ENCODE measurements around the gene LRRC71. TPM values are rescaled to one million over a fixed set of nuclear protein-coding genes. Genes with fewer than 3 reads are reported as not detected.

LRRC71 gene
- total RNA-seq, 1 donor from 2014 or later = not detected

DNA sequence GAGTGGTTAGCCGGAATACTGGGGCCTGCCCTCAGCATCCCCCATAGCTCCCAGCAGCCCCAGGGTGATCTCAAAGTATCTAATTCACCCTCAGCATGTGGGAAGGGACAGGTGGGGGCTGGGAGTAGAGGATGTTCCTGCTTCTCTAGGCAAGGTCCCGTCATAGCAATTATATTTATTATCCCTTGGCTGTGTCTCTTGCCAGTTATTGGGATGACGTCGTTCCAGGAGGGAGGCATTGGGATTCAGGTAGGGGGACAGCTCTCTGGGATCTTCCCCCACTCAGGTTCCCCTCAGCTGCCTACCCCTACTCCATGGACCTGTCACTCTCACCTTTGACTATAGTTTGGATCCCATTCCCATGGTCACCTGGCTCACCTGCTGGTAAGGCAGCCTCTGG, 38.8 kb upstream of the LRRC71 start:
- peaks cover 5% of the 10 kb centered on the region for H3K4me1 Mint-ChIP-seq
- peaks cover 43% of the 10 kb centered on the region for H3K27me3 Mint-ChIP-seq (ENCODE audit: low read depth)
- no peak overlapping the region for H3K4me3 Mint-ChIP-seq
- no peak overlapping the region for H3K27ac Mint-ChIP-seq (ENCODE audit: unreplicated experiment)
- TF ChIP-seq CTCF (conservative IDR thresholded peaks at IDR 0.05) = no peak
- H3K36me3 Mint-ChIP-seq (ENCODE audit: low read depth) = no peaks in the 10 kb centered on the region
- no peaks in the 10 kb centered on the region for H3K9me3 Mint-ChIP-seq
- DNase-seq (ENCODE audit: low read depth, low spot score) = no peak

- no peak for TF ChIP-seq CTCF (conservative IDR thresholded peaks at IDR 0.05)
- peaks cover 49% of the 10 kb centered on the region for H3K27me3 Mint-ChIP-seq (ENCODE audit: low read depth)
- peaks cover 9% of the 10 kb centered on the region for H3K4me1 Mint-ChIP-seq
- H3K27ac Mint-ChIP-seq (ENCODE audit: unreplicated experiment) = no peak overlapping the region
- no peaks in the 10 kb centered on the region for H3K9me3 Mint-ChIP-seq
- no peak for DNase-seq (ENCODE audit: low read depth, low spot score)
- no peak overlapping the region for H3K4me3 Mint-ChIP-seq
- no peaks in the 10 kb centered on the region for H3K36me3 Mint-ChIP-seq (ENCODE audit: low read depth)
Measured at GRCh38 chr1:156882543-156882942, 37.9 kb upstream of the LRRC71 start.

DNA sequence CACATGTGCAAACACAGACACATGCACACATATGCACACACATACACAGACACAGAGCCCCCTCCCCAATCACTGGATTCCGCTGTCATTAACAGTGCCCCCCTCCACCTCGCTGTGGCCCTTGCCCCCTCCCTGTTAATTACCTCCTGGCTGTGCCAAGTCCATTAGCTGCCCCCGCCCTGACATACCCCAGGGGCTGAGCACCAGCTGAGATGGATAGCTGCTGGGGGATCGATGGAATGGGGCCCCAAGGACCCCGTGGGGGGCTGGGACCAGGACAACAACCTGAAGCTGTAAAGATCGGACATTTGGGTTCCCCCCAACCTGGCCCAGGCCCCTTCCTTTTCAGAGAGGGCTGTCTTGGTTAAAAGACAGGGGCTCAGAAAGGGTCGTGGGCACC, 36.5 kb upstream of the LRRC71 start:
- peaks cover 13% of the 10 kb centered on the region for H3K4me1 Mint-ChIP-seq
- no peak for DNase-seq (ENCODE audit: low read depth, low spot score)
- no peaks in the 10 kb centered on the region for H3K36me3 Mint-ChIP-seq (ENCODE audit: low read depth)
- H3K9me3 Mint-ChIP-seq = no peaks in the 10 kb centered on the region
- no peak overlapping the region for H3K27ac Mint-ChIP-seq (ENCODE audit: unreplicated experiment)
- peaks cover 43% of the 10 kb centered on the region for H3K27me3 Mint-ChIP-seq (ENCODE audit: low read depth)
- H3K4me3 Mint-ChIP-seq = no peak overlapping the region
- no peak for TF ChIP-seq CTCF (conservative IDR thresholded peaks at IDR 0.05)

DNA sequence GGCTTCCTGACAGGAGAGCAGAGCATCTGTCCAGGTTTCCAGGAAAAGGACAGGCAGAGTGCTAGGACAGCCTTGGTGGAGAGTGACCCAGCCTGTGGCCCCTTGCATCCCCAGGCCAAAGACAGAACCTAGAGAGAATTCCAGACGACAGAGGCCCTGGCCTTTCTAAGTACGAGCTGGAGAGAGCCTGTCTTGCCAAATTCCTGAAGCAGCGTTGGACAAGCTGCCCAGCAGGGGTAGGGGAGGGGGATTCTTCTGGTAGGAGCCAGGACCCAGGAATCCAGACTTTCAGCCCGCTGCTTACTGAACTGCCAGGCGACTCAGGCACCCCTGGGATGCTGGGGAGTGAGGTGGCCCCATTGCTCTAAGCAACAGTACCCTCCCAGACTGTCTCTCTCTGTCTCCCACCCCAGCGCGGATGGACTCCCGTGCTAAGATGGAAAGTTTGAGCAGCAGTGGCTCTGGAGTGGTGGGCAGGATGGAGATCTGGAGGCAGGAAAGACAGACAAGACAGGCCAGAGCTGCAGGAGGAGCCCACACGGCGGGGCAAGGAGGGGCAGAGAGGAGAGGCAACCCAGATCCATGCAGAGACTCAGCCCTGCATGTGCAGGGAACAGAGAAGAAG, 35.8 kb upstream of the LRRC71 start:
- Mint-ChIP-seq H3K4me1 (peaks cover 14% of the 10 kb centered on the region), H3K27me3 (ENCODE audit: low read depth) (peaks cover 46% of the 10 kb centered on the region), H3K9me3 (no peaks in the 10 kb centered on the region), H3K36me3 (ENCODE audit: low read depth) (no peaks in the 10 kb centered on the region), H3K27ac (ENCODE audit: unreplicated experiment) (no peak overlapping the region), H3K4me3 (no peak overlapping the region)
- DNase-seq (ENCODE audit: low read depth, low spot score) = no peak
- TF ChIP-seq CTCF (conservative IDR thresholded peaks at IDR 0.05) = no peak

DNA sequence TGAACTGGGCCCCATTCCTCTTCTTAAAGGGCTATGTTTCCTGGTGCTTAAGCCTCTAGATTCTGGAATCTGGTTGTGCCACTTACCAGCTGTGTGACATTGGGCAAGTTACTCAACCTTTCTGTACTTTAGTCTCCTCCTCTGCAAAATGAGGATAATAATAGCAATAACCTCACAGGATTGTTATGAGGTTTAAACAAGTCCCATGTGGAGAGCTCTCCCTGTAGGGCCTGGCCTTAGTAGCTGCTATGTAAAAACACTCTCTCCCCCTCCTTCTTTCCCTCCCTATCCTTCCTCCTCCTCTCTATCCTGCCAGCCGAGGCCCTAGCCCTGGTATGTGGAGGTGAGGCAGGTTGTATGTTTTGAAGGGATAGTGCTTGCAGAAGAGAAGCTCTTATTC, 35.1 kb upstream of the LRRC71 start:
- H3K27me3 Mint-ChIP-seq (ENCODE audit: low read depth) = peaks cover 52% of the 10 kb centered on the region
- TF ChIP-seq CTCF (conservative IDR thresholded peaks at IDR 0.05) = no peak
- no peaks in the 10 kb centered on the region for H3K9me3 Mint-ChIP-seq
- H3K27ac Mint-ChIP-seq (ENCODE audit: unreplicated experiment) = no peak overlapping the region
- H3K36me3 Mint-ChIP-seq (ENCODE audit: low read depth) = no peaks in the 10 kb centered on the region
- DNase-seq (ENCODE audit: low read depth, low spot score) = no peak
- peaks cover 19% of the 10 kb centered on the region for H3K4me1 Mint-ChIP-seq
- no peak overlapping the region for H3K4me3 Mint-ChIP-seq

Data from neural crest cell (in vitro differentiated cells).